ENCODE data around the gene PDGFA. TPM values are rescaled to one million over a fixed set of nuclear protein-coding genes. Genes with fewer than 3 reads are reported as not detected.

The PDGFA gene
- total RNA-seq, 1 experiment from 2014 or later = 35.8 TPM

- no peaks in the 10 kb centered on the region; a peak in 1 of 5 replicates for H3K9me3 Mint-ChIP-seq
- no peak overlapping the region for H3K18ac ChIP-seq (ENCODE audit: insufficient read length, low read depth, low read length)
- H3K23me2 ChIP-seq (ENCODE audit: insufficient read length, low read depth, low read length, poor library complexity, severe bottlenecking) = no peaks in the 10 kb centered on the region
- H4K91ac ChIP-seq (ENCODE audit: insufficient read length, low read depth, low read length) = no peak overlapping the region
- H3K56ac ChIP-seq (ENCODE audit: insufficient read length, low read depth, low read length) = no peak overlapping the region
- no peaks in the 10 kb centered on the region for H3K79me1 ChIP-seq (ENCODE audit: insufficient read depth, low read depth, low read length, poor library complexity, severe bottlenecking)
- no peak overlapping the region for H2BK15ac ChIP-seq (ENCODE audit: low read depth, low read length)
- H3K27me3 Mint-ChIP-seq (ENCODE audit: low read depth) = no peaks in the 10 kb centered on the region
- no peak for TF ChIP-seq CTCF (conservative IDR thresholded peaks at IDR 0.05)
- H3T11ph ChIP-seq (ENCODE audit: low read length) = no peak overlapping the region
- H4K5ac ChIP-seq (ENCODE audit: insufficient read length, low read depth, low read length) = no peak overlapping the region
- H4K8ac ChIP-seq (replicated peaks; ENCODE audit: insufficient read length, low read depth, low read length) = no peak overlapping the region
- no peaks in the 10 kb centered on the region for H4K20me1 ChIP-seq (ENCODE audit: control insufficient read depth, insufficient read depth, insufficient read length)
- no peaks in the 10 kb centered on the region for H3K79me2 ChIP-seq (ENCODE audit: insufficient read depth, low read length)
- no peaks in the 10 kb centered on the region for H3K4me1 ChIP-seq (ENCODE audit: insufficient read depth, low read length)
- H3K4me3 Mint-ChIP-seq = no peak overlapping the region
- H3K23ac ChIP-seq (ENCODE audit: insufficient read length, low read depth, low read length) = no peak overlapping the region
- no peak overlapping the region for H3K27ac ChIP-seq (ENCODE audit: insufficient read length, low read depth, low read length)
- no peak for DNase-seq
- H2AK5ac ChIP-seq (ENCODE audit: insufficient read length, low read length) = no peak overlapping the region
- no peak overlapping the region for H3K4me2 ChIP-seq (ENCODE audit: insufficient read depth, insufficient read length, low read length)
- no peak overlapping the region for H2BK12ac ChIP-seq (ENCODE audit: insufficient read length, low read depth, low read length)
- H3K27ac Mint-ChIP-seq = peak overlapping the region in 1 of 3 experiments; percentile 66; a peak in 2 of 7 replicates
- no peak overlapping the region for H2BK5ac ChIP-seq (ENCODE audit: insufficient read length, low read length)
- no peaks in the 10 kb centered on the region for H3K27me3 ChIP-seq (ENCODE audit: insufficient read depth, low read length)
- no peak overlapping the region for H2BK120ac ChIP-seq (ENCODE audit: low read depth, low read length, poor library complexity, severe bottlenecking)
- no CpG with 5 or more reads among the region's 35 CpGs for WGBS (ENCODE audit: extremely low coverage, insufficient read length, low lambda C conversion rate)
- no peak overlapping the region for H2BK20ac ChIP-seq (ENCODE audit: low read depth, low read length, poor library complexity, severe bottlenecking)
- no peaks in the 10 kb centered on the region for H3K9me3 ChIP-seq (ENCODE audit: control insufficient read depth, low read depth, low read length)
- H3K14ac ChIP-seq (ENCODE audit: insufficient read depth, low read length) = no peak overlapping the region
- H2AFZ ChIP-seq (ENCODE audit: low read length) = no peak overlapping the region
- H3K4me1 Mint-ChIP-seq = peaks cover under 1 to 11% of the 10 kb centered on the region in 2 experiments; a peak in 2 of 4 replicates
- H3K9ac ChIP-seq (ENCODE audit: extremely low read depth, insufficient read length, low read length) = no peak overlapping the region
- H3K4ac ChIP-seq (ENCODE audit: low read depth, low read length) = no peak overlapping the region
- peaks cover 41 to 58% (median 49%) of the 10 kb centered on the region in 3 experiments for H3K36me3 Mint-ChIP-seq (ENCODE audit: insufficient read depth in 1 of 3, low read depth in 3 of 3)
Observed at GRCh38 chr7:500521-501420, 18.9 kb downstream of the PDGFA start.

Measured in H9 (cell line).